HepG2 (cell line): ENCODE results near the gene AMY2A. TPM values are rescaled to one million over a fixed set of nuclear protein-coding genes. Genes with fewer than 3 reads are reported as not detected.
"Not testable (repeated sequence)": the region's sequence is repeated elsewhere in the genome, so short reads cannot be mapped to it uniquely, and the experiment has no call there.

Source experiments
- ATAC-seq: fragments of 200-7000 bp; cut with Tn5 transposase; 3 replicates; pipeline ENCODE4 v1.9.1; 2020; ENCODE audit warnings: mild to moderate bottlenecking, moderate library complexity
- BruUV-seq: library from RNA; stranded (reverse); fragments of 400-500 nt; replicated peaks from 2 replicates; lab custom pipeline; 2021; lab: Mats Ljungman, UMichigan
- CTCF ChIA-PET: fragments of 300-600 bp; formaldehyde crosslinking; extraction: SDS; loops from one replicate; lab custom pipeline; 2021; ENCODE audit warnings: low total read pairs, inconsistent platforms, low intra/inter-chr PET ratio; lab: Yijun Ruan, JAX
- POLR2A ChIA-PET: fragments of 350-600 bp; sonication (Branson Sonifier 250); formaldehyde crosslinking; loops from one replicate; lab custom pipeline; 2020; ENCODE audit warnings: antibody characterized with exemption, inconsistent platforms; lab: Yijun Ruan, JAX
- DNase-seq: peaks from one replicate; pipeline ENCODE4 v3.0.0-alpha.2; 2015; ENCODE audit warnings: low spot score
- FAIRE-seq: peaks from 3 replicates; lab custom pipeline; 2011; peaks lifted over from hg19 to GRCh38; lab: Jason Lieb, UNC
- H2AFZ ChIP-seq: one replicate; pipeline ENCODE4 v1.6.1; 2011; ENCODE audit warnings: low read length, inconsistent platforms
- H3K27ac ChIP-seq: fragments of 300-600 bp; 3 replicates; pipeline ENCODE4 v1.8.0; 2011; ENCODE audit warnings: mixed run types, mild to moderate bottlenecking, mixed read lengths, low read length, inconsistent platforms; ENCODE audit not compliant: insufficient read depth; ENCODE audit errors: extremely low read length
- H3K27me3 ChIP-seq, 2 experiments: fragments of 200-600 bp in 1 of 2; 2 replicates in 1 of 2; 3 replicates in 1 of 2; pipeline versions ENCODE4 v1.6.0 to v1.8.0; 2011; ENCODE audit warnings: low read length in 2 of 2, mild to moderate bottlenecking in 2 of 2, moderate library complexity in 2 of 2, inconsistent platforms in 1 of 2; ENCODE audit not compliant: insufficient read depth in 2 of 2, control insufficient read depth in 1 of 2
- H3K36me3 ChIP-seq, 2 experiments: fragments of 200-600 bp in 1 of 2; replicated peaks in 1 of 2; 2 replicates in 1 of 2; 3 replicates in 1 of 2; pipeline versions ENCODE4 v1.5.1 to v1.8.0; 2011; ENCODE audit warnings: low read length in 2 of 2, inconsistent platforms in 1 of 2; ENCODE audit not compliant: insufficient read depth in 2 of 2, control insufficient read depth in 1 of 2
- H3K4me1 ChIP-seq: 2 replicates; pipeline ENCODE4 v1.5.1; 2012; ENCODE audit warnings: low read length, inconsistent platforms; ENCODE audit not compliant: insufficient read depth
- H3K4me2 ChIP-seq: 2 replicates; pipeline ENCODE4 v1.6.0; 2011; ENCODE audit warnings: low read depth, low read length, inconsistent platforms
- H3K4me3 ChIP-seq, 3 experiments: fragments of 200-600 bp in 1 of 3; sonication (generic), shearing (Covaris generic) in 1 of 3; replicated peaks in 1 of 3; 2 replicates each; pipeline ENCODE4 v1.5.1; 2011 to 2016; ENCODE audit warnings: low read length in 3 of 3, inconsistent platforms in 2 of 3, low read depth in 2 of 3, mild to moderate bottlenecking in 2 of 3, control low read depth in 1 of 3, mixed read lengths in 1 of 3; ENCODE audit not compliant: insufficient read depth in 1 of 3
- H3K79me2 ChIP-seq: one replicate; pipeline ENCODE4 v1.6.1; 2011; ENCODE audit warnings: low read length, inconsistent platforms; ENCODE audit not compliant: insufficient read depth
- H3K9ac ChIP-seq: 2 replicates; pipeline ENCODE4 v1.6.0; 2011; ENCODE audit warnings: mild to moderate bottlenecking, low read depth, low read length, inconsistent platforms; ENCODE audit not compliant: insufficient read depth
- H3K9me3 ChIP-seq: 2 replicates; pipeline ENCODE4 v1.5.1; 2012; ENCODE audit warnings: mild to moderate bottlenecking, low read length
- H4K20me1 ChIP-seq: 2 replicates; pipeline ENCODE4 v1.6.0; 2011; ENCODE audit warnings: inconsistent platforms, mild to moderate bottlenecking, low read length, moderate library complexity; ENCODE audit not compliant: insufficient read depth
- GTF2F1 ChIP-seq: fragments of 150-350 bp; IDR thresholded peaks from 2 replicates; pipeline ENCODE4 v1.6.1; 2014; ENCODE audit warnings: low read length
- SKI ChIP-seq: fragments of 450-650 bp; IDR thresholded peaks from one replicate; pipeline ENCODE4 v1.6.1; 2018; ENCODE audit warnings: mild to moderate bottlenecking; ENCODE audit not compliant: partially characterized antibody
- ZBTB42 ChIP-seq: sonication (generic); formaldehyde crosslinking; IDR thresholded peaks from 2 replicates; pipeline ENCODE4 v1.5.0; 2020; ENCODE audit warnings: mild to moderate bottlenecking, missing genetic modification reagents
- ZNF552 ChIP-seq: sonication (generic); formaldehyde crosslinking; IDR thresholded peaks from 2 replicates; pipeline ENCODE4 v1.9.0; 2022; ENCODE audit warnings: missing genetic modification reagents, mild to moderate bottlenecking, borderline replicate concordance
- ZZZ3 ChIP-seq: sonication (generic); formaldehyde crosslinking; IDR thresholded peaks from 2 replicates; pipeline ENCODE4 v1.4.0; 2020; ENCODE audit warnings: missing genetic modification reagents, mild to moderate bottlenecking, borderline replicate concordance
- WGBS: methylation state at CpG from one replicate; pipeline ENCODE4 v1.1.6; 2017; ENCODE audit warnings: low lambda C conversion rate; 5-methylcytosine and 5-hydroxymethylcytosine counted together
- in situ Hi-C: cut with HindIII; loops from 2 replicates; pipeline ENCODE4 v1.10.0; 2017; ENCODE audit warnings: low pct_unique_long_range_greater_than_20kb; ENCODE audit not compliant: extremely low pct_ligation_motif_present
- intact Hi-C: fragments of 100-400 bp; cut with micrococcal nuclease; formaldehyde crosslinking; loops from one replicate; pipeline ENCODE4 v1.10.0; 2022; ENCODE audit not compliant: unreplicated experiment
- polyA plus RNA-seq, 8 experiments: library from polyadenylated mRNA; depleted of rRNA in 3 of 8; stranded (reverse) in 7 of 8; unstranded in 1 of 8; fragments of >200 nt; fragmentation: Illumina TruSeq in 4 of 8; extraction: Trizol in 4 of 8; gene quantifications; 2 replicates each; pipeline versions ENCODE4 v1.2.1 to v1.2.3, GENCODE V29; 2011 to 2016; ENCODE audit warnings: low read depth in 4 of 8, missing spikeins in 1 of 8, mixed read lengths in 1 of 8; ENCODE audit not compliant: insufficient read depth in 1 of 8
- total RNA-seq, 5 experiments: library from RNA; depleted of rRNA; stranded (reverse); fragments of >200 nt; fragmentation: Illumina TruSeq; extraction: Trizol; gene quantifications; 2 replicates each; pipeline ENCODE4 v1.2.3, GENCODE V29; 2016; ENCODE audit warnings: low read depth in 1 of 5
- TF ChIP-seq, protein P1 (sequence below): IDR thresholded peaks from 2 replicates; pipeline ENCODE4 v1.6.1; 2016; ENCODE audit warnings: control low read depth
- TF ChIP-seq, protein P2 (sequence below): IDR thresholded peaks from 2 replicates; pipeline ENCODE4 v1.6.1; 2012; ENCODE audit warnings: low read depth, low read length, improper control_type of control experiment
- TF ChIP-seq, protein P3 (sequence below): IDR thresholded peaks from 2 replicates; pipeline ENCODE4 v1.4.0; 2020; ENCODE audit warnings: mild to moderate bottlenecking, missing genetic modification reagents

Gene AMY2A
- total and polyA plus RNA-seq, 2 of the 13 experiments (the other 11 are each of a cell fraction or from before 2014, with no cell fraction given) = not detected

DNA sequence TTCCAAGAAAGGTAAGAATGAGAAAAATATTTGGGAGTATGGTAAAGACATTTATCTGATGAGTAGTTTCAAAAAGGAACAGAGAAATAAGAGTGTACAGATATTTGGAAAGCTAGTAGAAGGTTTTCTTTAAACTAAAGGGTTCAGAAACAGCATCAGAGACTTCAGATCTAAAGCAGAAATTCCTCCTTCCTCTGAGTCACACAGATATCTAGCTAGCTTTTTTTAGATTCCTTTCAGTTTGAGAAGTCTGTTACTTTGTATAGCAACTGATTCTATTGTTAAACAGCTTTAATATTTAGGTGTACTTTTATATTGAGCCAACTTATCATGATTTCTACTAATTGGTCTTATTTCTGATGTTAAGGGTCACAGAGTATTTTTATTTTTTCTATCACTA, 41.2 kb upstream of the AMY2A start:
- DNase-seq = no peak
- H3K9me3 ChIP-seq = no peaks in the 10 kb centered on the region
- in situ Hi-C loops = no loop called here
- no peak overlapping the region for H3K4me2 ChIP-seq
- H3K4me3 ChIP-seq = no peak overlapping the region
- ChIA-PET CTCF (no interaction called here), POLR2A (no interaction called here)
- intact Hi-C loops = no loop called here
- ATAC-seq = no peak
- H3K36me3 ChIP-seq = no peaks in the 10 kb centered on the region
- no peak overlapping the region for H3K9ac ChIP-seq
- TF ChIP-seq ZBTB42 (CRISPR knock-in tag) (no peak), ZZZ3 (CRISPR knock-in tag) (no peak), SKI (no peak), GTF2F1 (no peak), ZNF552 (no peak)
- TF ChIP-seq, protein P1, sequence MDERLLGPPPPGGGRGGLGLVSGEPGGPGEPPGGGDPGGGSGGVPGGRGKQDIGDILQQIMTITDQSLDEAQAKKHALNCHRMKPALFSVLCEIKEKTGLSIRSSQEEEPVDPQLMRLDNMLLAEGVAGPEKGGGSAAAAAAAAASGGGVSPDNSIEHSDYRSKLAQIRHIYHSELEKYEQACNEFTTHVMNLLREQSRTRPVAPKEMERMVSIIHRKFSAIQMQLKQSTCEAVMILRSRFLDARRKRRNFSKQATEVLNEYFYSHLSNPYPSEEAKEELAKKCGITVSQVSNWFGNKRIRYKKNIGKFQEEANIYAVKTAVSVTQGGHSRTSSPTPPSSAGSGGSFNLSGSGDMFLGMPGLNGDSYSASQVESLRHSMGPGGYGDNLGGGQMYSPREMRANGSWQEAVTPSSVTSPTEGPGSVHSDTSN (CRISPR knock-in tag) = no peak
- TF ChIP-seq, protein P2, sequence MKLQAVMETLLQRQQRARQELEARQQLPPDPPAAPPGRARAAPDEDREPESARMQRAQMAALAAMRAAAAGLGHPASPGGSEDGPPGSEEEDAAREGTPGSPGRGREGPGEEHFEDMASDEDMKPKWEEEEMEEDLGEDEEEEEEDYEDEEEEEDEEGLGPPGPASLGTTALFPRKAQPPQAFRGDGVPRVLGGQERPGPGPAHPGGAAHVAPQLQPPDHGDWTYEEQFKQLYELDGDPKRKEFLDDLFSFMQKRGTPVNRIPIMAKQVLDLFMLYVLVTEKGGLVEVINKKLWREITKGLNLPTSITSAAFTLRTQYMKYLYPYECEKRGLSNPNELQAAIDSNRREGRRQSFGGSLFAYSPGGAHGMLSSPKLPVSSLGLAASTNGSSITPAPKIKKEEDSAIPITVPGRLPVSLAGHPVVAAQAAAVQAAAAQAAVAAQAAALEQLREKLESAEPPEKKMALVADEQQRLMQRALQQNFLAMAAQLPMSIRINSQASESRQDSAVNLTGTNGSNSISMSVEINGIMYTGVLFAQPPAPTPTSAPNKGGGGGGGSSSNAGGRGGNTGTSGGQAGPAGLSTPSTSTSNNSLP = no peak
- TF ChIP-seq, protein P3, sequence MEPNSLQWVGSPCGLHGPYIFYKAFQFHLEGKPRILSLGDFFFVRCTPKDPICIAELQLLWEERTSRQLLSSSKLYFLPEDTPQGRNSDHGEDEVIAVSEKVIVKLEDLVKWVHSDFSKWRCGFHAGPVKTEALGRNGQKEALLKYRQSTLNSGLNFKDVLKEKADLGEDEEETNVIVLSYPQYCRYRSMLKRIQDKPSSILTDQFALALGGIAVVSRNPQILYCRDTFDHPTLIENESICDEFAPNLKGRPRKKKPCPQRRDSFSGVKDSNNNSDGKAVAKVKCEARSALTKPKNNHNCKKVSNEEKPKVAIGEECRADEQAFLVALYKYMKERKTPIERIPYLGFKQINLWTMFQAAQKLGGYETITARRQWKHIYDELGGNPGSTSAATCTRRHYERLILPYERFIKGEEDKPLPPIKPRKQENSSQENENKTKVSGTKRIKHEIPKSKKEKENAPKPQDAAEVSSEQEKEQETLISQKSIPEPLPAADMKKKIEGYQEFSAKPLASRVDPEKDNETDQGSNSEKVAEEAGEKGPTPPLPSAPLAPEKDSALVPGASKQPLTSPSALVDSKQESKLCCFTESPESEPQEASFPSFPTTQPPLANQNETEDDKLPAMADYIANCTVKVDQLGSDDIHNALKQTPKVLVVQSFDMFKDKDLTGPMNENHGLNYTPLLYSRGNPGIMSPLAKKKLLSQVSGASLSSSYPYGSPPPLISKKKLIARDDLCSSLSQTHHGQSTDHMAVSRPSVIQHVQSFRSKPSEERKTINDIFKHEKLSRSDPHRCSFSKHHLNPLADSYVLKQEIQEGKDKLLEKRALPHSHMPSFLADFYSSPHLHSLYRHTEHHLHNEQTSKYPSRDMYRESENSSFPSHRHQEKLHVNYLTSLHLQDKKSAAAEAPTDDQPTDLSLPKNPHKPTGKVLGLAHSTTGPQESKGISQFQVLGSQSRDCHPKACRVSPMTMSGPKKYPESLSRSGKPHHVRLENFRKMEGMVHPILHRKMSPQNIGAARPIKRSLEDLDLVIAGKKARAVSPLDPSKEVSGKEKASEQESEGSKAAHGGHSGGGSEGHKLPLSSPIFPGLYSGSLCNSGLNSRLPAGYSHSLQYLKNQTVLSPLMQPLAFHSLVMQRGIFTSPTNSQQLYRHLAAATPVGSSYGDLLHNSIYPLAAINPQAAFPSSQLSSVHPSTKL (CRISPR knock-in tag) = no peak
- no peak for FAIRE-seq
- BruUV-seq = no TSS peak
- H3K27ac ChIP-seq = no peak overlapping the region
- no peaks in the 10 kb centered on the region for H3K4me1 ChIP-seq
- H3K27me3 ChIP-seq = no peaks in the 10 kb centered on the region
- H2AFZ ChIP-seq = no peak overlapping the region
- no peaks in the 10 kb centered on the region for H4K20me1 ChIP-seq
- no peaks in the 10 kb centered on the region for H3K79me2 ChIP-seq

DNA sequence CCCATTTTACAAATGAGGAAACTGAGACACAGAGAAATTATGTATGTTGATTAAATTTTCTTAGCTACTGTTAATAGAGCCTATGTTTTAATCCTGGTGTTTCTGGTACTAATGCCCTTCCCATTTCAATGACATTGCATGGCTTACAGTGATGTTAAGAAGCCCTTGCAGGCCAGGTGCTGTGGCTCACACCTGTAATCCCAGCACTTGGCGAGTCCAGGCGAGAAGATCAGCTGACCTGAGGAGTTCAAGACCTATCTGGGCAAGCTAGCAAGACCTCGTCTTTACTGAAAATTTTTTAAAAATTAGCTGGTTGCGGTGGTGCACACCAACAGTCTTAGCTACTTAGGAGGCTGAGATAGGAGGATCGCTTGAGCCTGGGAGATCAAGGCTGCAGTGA, 40.4 kb upstream of the AMY2A start:
- H3K4me3 ChIP-seq, H3K9ac ChIP-seq, H4K20me1 ChIP-seq, H3K36me3 ChIP-seq, H3K9me3 ChIP-seq, DNase-seq, H3K4me1 ChIP-seq, H3K27ac ChIP-seq, CTCF ChIA-PET, ATAC-seq, H3K4me2 ChIP-seq, H2AFZ ChIP-seq, POLR2A ChIA-PET, intact Hi-C loops, H3K27me3 ChIP-seq, FAIRE-seq, BruUV-seq, in situ Hi-C loops, H3K79me2 ChIP-seq: not testable (repeated sequence)
- 42% methylated on average over 4 of the region's 5 CpGs for WGBS
